Hematopoietic multipotent progenitor cell treated with erythropoietin and hydrocortisone succinate and interleukin-3 and kit ligand, for 17 days (in vitro differentiated cells): Measurements from ENCODE around the gene CCNY.

ENCODE experiments used
- DNase-seq: peaks from one replicate; pipeline ENCODE4 v3.0.0-alpha.2; 2015; ENCODE audit warnings: low spot score

CCNY gene

DNA sequence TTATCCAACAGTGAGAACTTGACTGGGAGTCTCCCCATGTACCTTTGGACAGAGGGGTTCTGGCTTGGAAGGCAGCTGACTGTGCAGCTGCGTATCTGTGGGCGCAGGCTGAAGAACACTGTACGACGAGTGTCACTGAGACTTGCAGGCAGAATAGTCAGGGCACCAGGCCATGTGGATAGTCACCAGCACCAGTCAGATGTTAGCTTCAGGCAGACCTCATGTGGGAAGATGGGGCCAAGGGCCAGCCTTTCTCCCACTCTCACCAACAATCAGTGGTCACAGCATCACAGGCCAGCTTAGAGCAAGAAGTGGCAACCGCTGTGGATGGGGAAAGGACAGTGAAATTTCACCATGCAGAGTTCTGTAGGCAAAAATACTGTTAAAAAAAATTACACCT is 225.4 kb downstream of the CCNY start:
- DNase-seq, result no peak

DNA sequence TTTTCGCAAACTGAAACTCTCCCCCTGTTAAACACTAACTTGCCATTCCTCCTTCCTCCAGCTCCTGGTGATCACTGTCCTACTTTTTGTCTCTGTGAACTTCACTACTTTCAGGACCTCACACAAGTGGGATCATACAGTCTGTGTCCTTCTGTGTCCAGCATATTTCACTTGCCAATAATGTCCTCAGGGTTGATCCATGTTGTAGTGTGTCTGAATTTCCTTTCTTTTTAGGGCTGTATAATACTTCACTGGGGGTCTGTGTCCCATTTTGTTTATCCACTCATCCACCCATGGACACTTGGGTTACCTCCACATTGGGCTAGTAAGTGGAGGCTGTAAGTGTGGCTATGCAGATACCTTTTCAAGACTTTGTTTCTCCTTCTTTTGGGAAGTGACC is 226.1 kb downstream of the CCNY start:
- DNase-seq, result no peak

DNA sequence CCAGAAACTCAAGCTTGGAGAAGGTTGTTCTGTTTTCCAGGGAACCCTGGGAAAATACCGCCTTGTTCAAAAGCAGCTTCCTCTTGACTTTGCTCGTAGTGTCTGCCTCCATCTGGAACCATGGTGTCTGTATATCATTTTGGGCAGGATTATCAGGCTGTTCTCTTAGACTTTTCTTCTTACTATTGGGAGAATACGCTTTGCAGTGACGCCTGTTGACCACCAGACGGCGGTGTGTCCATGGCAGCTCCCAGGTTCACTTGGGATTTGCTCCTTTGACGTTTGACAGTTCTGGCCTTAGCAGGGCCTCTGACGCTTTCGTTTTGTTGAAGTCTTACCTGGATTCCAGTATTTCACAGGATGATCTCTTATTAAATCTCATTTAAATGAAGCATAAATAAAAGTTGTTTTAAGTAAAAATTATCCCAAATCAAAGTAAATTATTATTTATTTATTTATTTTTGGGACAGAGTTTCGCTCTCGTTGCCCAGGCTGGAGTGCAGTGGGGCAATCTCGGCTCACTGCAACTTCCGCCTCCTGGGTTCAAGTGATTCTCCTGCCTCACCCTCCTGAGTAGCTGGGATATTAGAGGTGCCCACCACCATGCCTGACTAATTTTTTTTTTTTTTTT is 227.1 kb downstream of the CCNY start:
- peak; percentile 65 for DNase-seq

DNA sequence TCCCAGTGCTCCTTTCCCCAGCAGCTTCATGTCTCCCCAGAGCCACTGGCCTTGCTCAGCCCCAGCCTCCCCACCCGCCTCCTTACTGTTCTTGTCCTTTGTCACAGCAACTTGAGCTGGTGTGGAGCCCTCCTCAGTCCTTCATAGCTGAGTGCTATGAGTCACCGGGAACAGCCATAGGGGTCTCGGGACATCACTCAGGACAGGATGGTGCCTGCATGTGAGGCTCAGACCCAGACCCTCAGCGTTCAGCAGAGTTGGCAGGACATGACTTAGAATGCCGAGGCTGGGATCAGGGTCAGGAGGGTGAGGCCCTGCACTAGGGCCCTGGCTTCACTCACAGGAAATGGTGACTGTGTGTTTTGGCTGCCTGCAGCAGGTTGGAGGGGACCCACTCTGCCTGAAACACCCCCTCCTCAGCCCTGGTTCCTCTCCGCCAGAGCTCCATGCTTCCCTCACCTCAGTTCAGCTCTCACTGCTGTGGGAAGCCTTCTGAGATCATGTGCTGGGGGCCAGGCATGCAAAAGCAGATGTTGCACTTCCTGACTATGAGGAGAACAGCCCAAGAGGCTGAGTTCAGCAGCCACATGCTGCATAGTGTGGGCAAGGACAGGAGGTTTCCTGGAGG is 228.1 kb downstream of the CCNY start:
- DNase-seq, result no peak

- DNase-seq, result no peak
These were observed 229.3 kb downstream of the CCNY start for GRCh38 chr10:35565602-35566081.

DNA sequence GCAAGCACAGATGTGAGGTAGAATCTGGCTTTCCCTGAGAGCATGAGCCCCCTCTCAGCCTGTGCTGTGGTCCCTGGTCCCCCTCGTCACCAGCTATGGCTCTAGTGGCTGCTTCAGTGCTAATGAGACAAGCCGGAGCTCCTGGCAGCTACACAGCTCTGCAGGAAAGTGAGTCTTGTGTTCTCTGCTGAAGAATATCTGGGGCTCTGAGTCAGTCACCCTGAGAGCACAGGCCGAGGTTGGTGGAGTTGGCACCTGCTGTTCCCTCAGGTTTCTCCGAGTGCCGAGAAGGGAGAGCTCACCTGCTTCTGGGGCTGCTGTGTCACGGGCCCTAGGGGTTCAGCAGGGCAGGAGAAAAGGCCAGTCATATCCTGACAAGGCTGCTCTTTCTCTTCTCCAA is 231.6 kb downstream of the CCNY start:
- no peak for DNase-seq

- no peak for DNase-seq
These were observed 232.2 kb downstream of the CCNY start for GRCh38 chr10:35568483-35569015.

DNA sequence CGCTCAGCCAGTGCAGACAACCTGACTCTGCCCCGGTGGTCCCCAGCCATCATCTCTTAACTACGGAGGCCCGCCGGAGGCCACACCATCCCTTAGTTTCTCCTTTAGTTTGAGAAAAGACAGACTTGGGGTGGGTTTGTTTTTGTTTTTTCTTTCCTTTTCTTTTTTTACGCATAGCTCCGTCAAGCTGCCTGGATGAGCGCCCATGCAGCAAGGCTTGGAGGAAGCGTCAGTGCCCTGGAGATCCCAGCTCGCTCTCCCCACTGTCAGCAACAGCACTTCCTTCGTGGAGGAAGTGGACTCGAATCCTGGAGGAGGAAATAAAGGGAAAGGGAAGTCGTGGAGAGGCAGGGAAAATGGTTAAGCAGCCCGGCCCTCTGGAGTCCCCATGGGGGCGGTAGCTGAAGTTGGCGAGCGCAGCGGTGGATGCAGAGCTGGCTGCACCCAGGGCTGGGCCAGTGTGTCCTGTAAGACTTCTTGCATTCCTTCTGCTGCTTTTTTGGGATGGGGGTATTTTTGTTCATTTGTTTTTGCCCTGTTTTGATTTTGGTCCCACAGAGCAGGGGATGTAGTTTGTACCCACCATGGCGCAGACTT is 232.9 kb downstream of the CCNY start:
- no peak for DNase-seq

DNA sequence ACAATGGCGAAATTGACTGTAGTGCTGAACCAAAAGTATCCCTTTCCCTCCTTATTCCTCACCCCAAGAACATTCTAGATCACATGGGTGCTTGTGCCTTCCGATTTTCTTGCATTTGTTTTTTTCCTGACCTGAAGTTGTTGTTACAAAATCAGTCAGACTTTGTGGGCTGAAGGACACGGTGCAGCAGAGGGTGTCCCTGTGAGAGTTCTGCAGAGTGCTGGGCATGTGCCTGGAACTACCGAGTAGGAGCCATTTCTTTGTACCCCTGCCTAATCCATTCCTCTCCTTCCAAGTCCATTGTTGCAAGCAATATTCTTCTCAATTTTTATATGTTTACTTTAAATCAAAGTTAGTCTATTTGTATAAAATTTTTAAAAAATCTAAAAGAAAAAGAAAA is 233.5 kb downstream of the CCNY start:
- no peak for DNase-seq

- no peak for DNase-seq
These were observed 234.1 kb downstream of the CCNY start for GRCh38 chr10:35570397-35570796.

GRCh38 chr10:35572583-35572982 is 236.3 kb downstream of the CCNY start:
- no peak for DNase-seq

DNA sequence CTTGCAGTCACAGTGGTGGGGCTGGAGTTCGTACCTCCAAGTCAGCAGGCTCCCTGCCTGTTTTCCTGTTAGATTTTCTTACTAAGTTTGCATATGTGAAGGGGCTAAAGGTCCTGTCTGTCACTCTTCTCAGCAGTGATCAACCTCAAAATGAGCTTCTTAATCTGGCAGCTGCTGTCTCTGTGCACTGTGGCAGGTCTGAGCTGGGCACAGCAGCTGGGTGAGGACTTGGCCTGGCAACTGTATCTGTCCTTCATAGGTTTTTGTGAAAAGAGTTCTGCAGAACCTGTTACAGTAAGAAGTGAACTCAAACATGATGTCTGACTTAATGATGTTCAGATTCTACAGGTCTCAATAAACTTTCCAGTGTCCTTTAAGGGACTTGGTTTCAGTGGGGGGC is 237.5 kb downstream of the CCNY start:
- no peak for DNase-seq

- DNase-seq, result no peak
These were observed 238.6 kb downstream of the CCNY start for GRCh38 chr10:35574924-35575352.

DNA sequence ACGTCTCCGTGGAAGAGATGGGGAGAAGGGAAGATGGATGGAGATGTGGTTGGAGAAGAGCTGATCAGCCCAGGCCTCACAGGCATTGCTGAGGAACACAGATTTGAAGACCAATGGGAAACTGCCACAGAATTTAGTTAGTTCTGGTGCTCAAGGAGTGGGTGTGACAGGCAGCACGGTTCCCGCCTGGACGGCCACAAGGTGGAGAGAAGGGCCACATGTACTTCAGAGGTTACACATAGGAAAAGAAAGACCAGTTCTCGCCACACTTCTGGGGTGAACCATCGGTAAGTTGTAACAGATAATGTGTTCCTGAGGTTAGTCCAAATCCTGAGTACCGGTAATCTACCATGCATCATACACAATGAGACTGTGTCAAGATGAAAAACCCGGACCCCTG is 239.3 kb downstream of the CCNY start:
- DNase-seq, result no peak

GRCh38 chr10:35576730-35577129 is 240.4 kb downstream of the CCNY start:
- DNase-seq, result no peak

DNA sequence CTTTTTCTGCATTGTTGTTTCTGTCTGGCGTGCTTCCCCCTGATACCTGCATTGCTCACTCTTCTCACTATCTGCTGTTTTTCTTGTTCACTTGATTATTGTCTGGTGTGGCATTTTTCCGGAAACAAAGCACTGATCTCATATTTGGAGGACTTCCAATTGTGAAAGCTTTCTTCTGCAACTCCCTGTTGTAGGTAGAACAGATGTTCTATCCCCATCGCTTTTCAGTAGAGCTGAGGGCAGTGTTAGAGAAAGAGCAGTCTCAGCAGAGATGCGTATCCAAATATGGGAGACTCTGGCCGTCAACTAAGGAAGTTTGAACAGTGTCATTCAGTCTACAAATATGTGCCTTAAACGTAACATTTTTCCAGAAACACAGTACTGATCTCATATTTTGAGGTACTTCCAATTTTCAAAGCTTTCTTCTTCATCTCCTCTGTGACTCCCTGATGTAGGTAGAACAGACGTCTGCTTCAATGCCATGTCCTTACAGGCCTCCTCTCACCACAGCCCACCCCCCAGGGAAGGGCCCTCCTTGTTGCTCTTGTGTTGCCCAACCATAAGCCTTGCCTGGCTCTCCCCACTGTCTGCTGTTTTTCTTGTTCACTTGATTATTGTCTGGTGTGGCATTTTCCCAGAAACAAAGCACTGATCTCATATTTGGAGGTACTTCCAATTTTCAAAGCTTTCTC is 241.8 kb downstream of the CCNY start:
- DNase-seq, result no peak

- no peak for DNase-seq
These were observed 242.3 kb downstream of the CCNY start for GRCh38 chr10:35578618-35578956.

DNA sequence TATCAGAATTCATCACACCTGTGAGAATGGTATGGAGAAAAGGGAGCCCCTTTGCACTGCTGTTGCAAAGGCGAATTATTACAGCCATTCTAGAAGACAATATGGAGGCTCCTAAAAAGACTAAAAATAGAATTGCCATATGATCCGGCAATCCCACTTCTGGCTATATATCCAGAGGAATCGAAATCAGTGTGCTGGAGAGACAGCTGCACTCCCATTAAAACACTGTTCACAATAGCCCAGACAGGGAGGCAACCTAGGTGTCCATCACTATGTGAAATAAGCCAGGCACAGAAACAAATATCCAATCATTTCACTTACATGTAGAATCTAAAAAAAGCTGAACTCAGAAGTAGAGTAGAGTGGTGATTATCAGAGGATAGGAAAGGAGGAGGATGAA is 242.8 kb downstream of the CCNY start:
- DNase-seq, result no peak

GRCh38 chr10:35579726-35580422 is 243.6 kb downstream of the CCNY start:
- DNase-seq, result no peak

DNA sequence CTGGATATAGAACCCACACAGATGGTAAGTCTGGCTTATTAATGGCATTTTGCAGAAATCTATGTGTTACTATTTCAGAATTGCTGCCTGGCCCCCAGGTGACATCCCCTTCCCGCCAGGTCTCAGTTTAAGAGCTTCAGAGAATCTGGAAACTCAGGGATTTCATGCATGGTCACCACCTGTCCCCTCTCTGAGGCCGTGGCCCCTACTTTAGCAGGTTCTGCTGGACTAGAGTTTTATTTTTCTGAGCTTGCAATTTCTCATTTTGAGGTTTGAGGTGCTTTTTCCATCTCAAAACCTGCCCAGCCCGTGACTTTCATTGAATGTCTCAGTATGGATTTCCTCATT is 244.1 kb downstream of the CCNY start:
- no peak for DNase-seq

GRCh38 chr10:35581655-35582054 is 245.3 kb downstream of the CCNY start:
- DNase-seq, result no peak

DNA sequence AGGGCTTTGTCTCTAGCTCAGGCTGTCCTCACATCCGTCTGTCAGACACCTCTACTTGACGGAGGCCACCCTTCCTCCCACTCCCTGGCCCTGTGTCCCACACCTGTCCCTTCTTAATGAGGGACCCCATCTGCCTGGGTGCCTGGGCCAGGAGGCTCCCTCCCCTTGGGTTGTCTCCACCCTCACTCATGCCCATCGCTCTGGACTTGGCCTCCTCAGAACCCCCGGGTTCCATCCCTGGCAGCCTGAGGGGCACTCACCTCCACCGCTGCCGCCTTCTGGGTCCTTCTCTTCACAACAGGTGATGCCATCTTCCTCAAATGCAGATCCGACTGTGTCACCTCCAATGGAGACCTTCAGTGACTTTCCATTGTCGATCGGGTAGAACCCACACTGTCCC is 248.6 kb downstream of the CCNY start:
- no peak for DNase-seq
